H9 (cell line): ENCODE results near the gene PGM2. TPM values are rescaled to one million over a fixed set of nuclear protein-coding genes. Genes with fewer than 3 reads are reported as not detected.

Source experiments
- DNase-seq: peaks from one replicate; pipeline ENCODE4 v3.0.0-alpha.2; 2017
- H2AFZ ChIP-seq: one replicate; pipeline ENCODE4 v1.6.1; 2013; ENCODE audit warnings: mild to moderate bottlenecking, low read length, control low read depth, moderate library complexity
- H2AK5ac ChIP-seq: 2 replicates; pipeline ENCODE4 v1.6.1; 2013; ENCODE audit warnings: low read length, control low read depth, mixed read lengths; ENCODE audit not compliant: insufficient read length
- H2BK120ac ChIP-seq: one replicate; pipeline ENCODE4 v1.6.1; 2013; ENCODE audit warnings: low read depth, mild to moderate bottlenecking, low read length, control low read depth, inconsistent platforms; ENCODE audit not compliant: poor library complexity, severe bottlenecking
- H2BK12ac ChIP-seq: 2 replicates; pipeline ENCODE4 v1.6.1; 2013; ENCODE audit warnings: low read length, control low read depth, mixed read lengths, low read depth; ENCODE audit not compliant: insufficient read length
- H2BK15ac ChIP-seq: 2 replicates; pipeline ENCODE4 v1.6.1; 2013; ENCODE audit warnings: low read depth, low read length, control low read depth
- H2BK20ac ChIP-seq: one replicate; pipeline ENCODE4 v1.6.1; 2013; ENCODE audit warnings: low read depth, mild to moderate bottlenecking, low read length, control low read depth, inconsistent platforms; ENCODE audit not compliant: poor library complexity, severe bottlenecking
- H2BK5ac ChIP-seq: 2 replicates; pipeline ENCODE4 v1.6.1; 2013; ENCODE audit warnings: low read length, control low read depth, mixed read lengths; ENCODE audit not compliant: insufficient read length
- H3K14ac ChIP-seq: 2 replicates; pipeline ENCODE4 v1.6.1; 2013; ENCODE audit warnings: low read length, control low read depth; ENCODE audit not compliant: insufficient read depth
- H3K18ac ChIP-seq: 2 replicates; pipeline ENCODE4 v1.6.1; 2013; ENCODE audit warnings: low read depth, mild to moderate bottlenecking, mixed read lengths, low read length, control low read depth; ENCODE audit not compliant: insufficient read length
- H3K23ac ChIP-seq: 2 replicates; pipeline ENCODE4 v1.6.1; 2013; ENCODE audit warnings: low read length, control low read depth, mixed read lengths, low read depth; ENCODE audit not compliant: insufficient read length
- H3K23me2 ChIP-seq: 2 replicates; pipeline ENCODE4 v1.6.1; 2013; ENCODE audit warnings: low read depth, mild to moderate bottlenecking, mixed read lengths, low read length, control low read depth; ENCODE audit not compliant: insufficient read length, poor library complexity, severe bottlenecking
- H3K27ac ChIP-seq: 2 replicates; pipeline ENCODE4 v1.5.1; 2013; ENCODE audit warnings: low read length, control low read depth, mixed read lengths, low read depth; ENCODE audit not compliant: insufficient read length
- H3K27me3 ChIP-seq: 2 replicates; pipeline ENCODE4 v1.6.1; 2013; ENCODE audit warnings: low read length, control low read depth, inconsistent platforms; ENCODE audit not compliant: insufficient read depth
- H3K4ac ChIP-seq: 2 replicates; pipeline ENCODE4 v1.6.1; 2013; ENCODE audit warnings: low read depth, mild to moderate bottlenecking, control low read depth, inconsistent platforms, low read length, moderate library complexity
- H3K4me1 ChIP-seq: 2 replicates; pipeline ENCODE4 v1.6.1; 2013; ENCODE audit warnings: low read length, control low read depth, inconsistent platforms; ENCODE audit not compliant: insufficient read depth
- H3K4me2 ChIP-seq: 2 replicates; pipeline ENCODE4 v1.6.1; 2013; ENCODE audit warnings: low read length, control low read depth, mixed read lengths; ENCODE audit not compliant: insufficient read length, insufficient read depth
- H3K56ac ChIP-seq: 2 replicates; pipeline ENCODE4 v1.6.1; 2013; ENCODE audit warnings: low read depth, mild to moderate bottlenecking, mixed read lengths, low read length, control low read depth; ENCODE audit not compliant: insufficient read length
- H3K79me1 ChIP-seq: 2 replicates; pipeline ENCODE4 v1.6.1; 2013; ENCODE audit warnings: low read depth, mild to moderate bottlenecking, moderate library complexity, low read length, control low read depth, inconsistent platforms; ENCODE audit not compliant: insufficient read depth, poor library complexity, severe bottlenecking
- H3K79me2 ChIP-seq: 2 replicates; pipeline ENCODE4 v1.6.1; 2013; ENCODE audit warnings: low read length, control low read depth, inconsistent platforms; ENCODE audit not compliant: insufficient read depth
- H3K9ac ChIP-seq: 2 replicates; pipeline ENCODE4 v1.6.1; 2013; ENCODE audit warnings: low read length, control low read depth, mixed read lengths; ENCODE audit not compliant: insufficient read length; ENCODE audit errors: extremely low read depth
- H3K9me3 ChIP-seq: one replicate; pipeline ENCODE4 v1.6.1; 2013; ENCODE audit warnings: low read depth, low read length, inconsistent platforms; ENCODE audit not compliant: control insufficient read depth
- H3T11ph ChIP-seq: one replicate; pipeline ENCODE4 v1.6.1; 2013; ENCODE audit warnings: mild to moderate bottlenecking, low read length, control low read depth, inconsistent platforms
- H4K20me1 ChIP-seq: one replicate; pipeline ENCODE4 v1.6.1; 2013; ENCODE audit not compliant: control insufficient read depth, insufficient read length, insufficient read depth
- H4K5ac ChIP-seq: 2 replicates; pipeline ENCODE4 v1.6.1; 2013; ENCODE audit warnings: low read depth, mild to moderate bottlenecking, mixed read lengths, low read length, control low read depth; ENCODE audit not compliant: insufficient read length
- H4K8ac ChIP-seq: replicated peaks from 2 replicates; pipeline ENCODE4 v1.6.1; 2013; ENCODE audit warnings: low read length, control low read depth, mixed read lengths, low read depth; ENCODE audit not compliant: insufficient read length
- H4K91ac ChIP-seq: 2 replicates; pipeline ENCODE4 v1.6.1; 2013; ENCODE audit warnings: low read depth, mild to moderate bottlenecking, moderate library complexity, mixed read lengths, low read length, control low read depth; ENCODE audit not compliant: insufficient read length
- H3K27ac Mint-ChIP-seq, 3 experiments: 2 replicates in 2 of 3; 3 replicates in 1 of 3; pipeline ENCODE4 v1.8.0; 2020 to 2021; ENCODE audit warnings: mixed read lengths in 3 of 3, mild to moderate bottlenecking in 1 of 3, moderate library complexity in 1 of 3
- H3K27me3 Mint-ChIP-seq: 2 replicates; pipeline ENCODE4 v1.8.0; 2021; ENCODE audit warnings: low read depth, mild to moderate bottlenecking, moderate library complexity, mixed read lengths
- H3K36me3 Mint-ChIP-seq, 3 experiments: 2 replicates in 2 of 3; 3 replicates in 1 of 3; pipeline ENCODE4 v1.8.0; 2020 to 2021; ENCODE audit warnings: low read depth in 3 of 3, mixed read lengths in 3 of 3; ENCODE audit not compliant: insufficient read depth in 1 of 3
- H3K4me1 Mint-ChIP-seq, 2 experiments: 2 replicates each; pipeline ENCODE4 v1.8.0; 2020; ENCODE audit warnings: mixed read lengths in 2 of 2
- H3K4me3 Mint-ChIP-seq, 2 experiments: 2 replicates in 1 of 2; 3 replicates in 1 of 2; pipeline ENCODE4 v1.8.0; 2020 to 2021; ENCODE audit warnings: mild to moderate bottlenecking in 2 of 2, mixed read lengths in 2 of 2, moderate library complexity in 1 of 2
- H3K9me3 Mint-ChIP-seq, 2 experiments: 2 replicates in 1 of 2; 3 replicates in 1 of 2; pipeline ENCODE4 v1.8.0; 2020; ENCODE audit warnings: mild to moderate bottlenecking in 2 of 2, mixed read lengths in 2 of 2, moderate library complexity in 1 of 2
- WGBS: extraction: QIAGEN DNeasy Blood & Tissue Kit; methylation state at CpG from one replicate; pipeline ENCODE4 v1.1.7; 2013; ENCODE audit warnings: missing lambda C conversion rate, low lambda C conversion rate, mixed read lengths; ENCODE audit not compliant: insufficient read length; ENCODE audit errors: extremely low coverage; 5-methylcytosine and 5-hydroxymethylcytosine counted together
- total RNA-seq: library from RNA; stranded (reverse); gene quantifications from 2 replicates; pipeline ENCODE4 v1.2.1, GENCODE V29; 2021
- TF ChIP-seq, protein P1 (sequence below): fragments of 200-600 bp; sonication (generic); conservative IDR thresholded peaks from 3 replicates; pipeline ENCODE4 v1.8.0; 2021; ENCODE audit warnings: antibody characterized with exemption, mild to moderate bottlenecking

PGM2 gene
- total RNA-seq, 1 experiment from 2014 or later: 26.6 TPM

GRCh38 chr4:37904824-37905223 lies 78.3 kb downstream of the PGM2 start:
- peaks cover 4% of the 10 kb centered on the region; the same call in 1 of the 2 replicates for H3K4me1 ChIP-seq
- no peak overlapping the region for H3K27ac ChIP-seq
- no peaks in the 10 kb centered on the region for H3K79me1 ChIP-seq
- no peak overlapping the region for H2AFZ ChIP-seq
- Mint-ChIP-seq H3K4me1 (peaks cover 16 to 28% of the 10 kb centered on the region in 2 experiments), H3K27ac (no peak overlapping the region), H3K27me3 (no peaks in the 10 kb centered on the region), H3K9me3 (no peaks in the 10 kb centered on the region), H3K4me3 (no peak overlapping the region), H3K36me3 (peaks cover 0 to 6% (median 0%) of the 10 kb centered on the region in 3 experiments; a peak in 1 of 7 replicates)
- no peak overlapping the region for H2BK20ac ChIP-seq
- no CpG with 5 or more reads among the region's 3 CpGs for WGBS
- H3K4ac ChIP-seq: no peak overlapping the region
- H3T11ph ChIP-seq: no peak overlapping the region
- H3K23me2 ChIP-seq: no peaks in the 10 kb centered on the region
- H3K23ac ChIP-seq: no peak overlapping the region
- H3K9ac ChIP-seq: no peak overlapping the region
- no peak overlapping the region for H4K91ac ChIP-seq
- no peak overlapping the region for H3K18ac ChIP-seq
- H2BK120ac ChIP-seq: no peak overlapping the region
- TF ChIP-seq, protein P1, sequence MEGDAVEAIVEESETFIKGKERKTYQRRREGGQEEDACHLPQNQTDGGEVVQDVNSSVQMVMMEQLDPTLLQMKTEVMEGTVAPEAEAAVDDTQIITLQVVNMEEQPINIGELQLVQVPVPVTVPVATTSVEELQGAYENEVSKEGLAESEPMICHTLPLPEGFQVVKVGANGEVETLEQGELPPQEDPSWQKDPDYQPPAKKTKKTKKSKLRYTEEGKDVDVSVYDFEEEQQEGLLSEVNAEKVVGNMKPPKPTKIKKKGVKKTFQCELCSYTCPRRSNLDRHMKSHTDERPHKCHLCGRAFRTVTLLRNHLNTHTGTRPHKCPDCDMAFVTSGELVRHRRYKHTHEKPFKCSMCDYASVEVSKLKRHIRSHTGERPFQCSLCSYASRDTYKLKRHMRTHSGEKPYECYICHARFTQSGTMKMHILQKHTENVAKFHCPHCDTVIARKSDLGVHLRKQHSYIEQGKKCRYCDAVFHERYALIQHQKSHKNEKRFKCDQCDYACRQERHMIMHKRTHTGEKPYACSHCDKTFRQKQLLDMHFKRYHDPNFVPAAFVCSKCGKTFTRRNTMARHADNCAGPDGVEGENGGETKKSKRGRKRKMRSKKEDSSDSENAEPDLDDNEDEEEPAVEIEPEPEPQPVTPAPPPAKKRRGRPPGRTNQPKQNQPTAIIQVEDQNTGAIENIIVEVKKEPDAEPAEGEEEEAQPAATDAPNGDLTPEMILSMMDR: no peak
- H3K56ac ChIP-seq: no peak overlapping the region
- H3K14ac ChIP-seq: no peak overlapping the region
- H2BK12ac ChIP-seq: no peak overlapping the region
- H4K8ac ChIP-seq: no peak overlapping the region
- H4K20me1 ChIP-seq: no peaks in the 10 kb centered on the region
- H3K4me2 ChIP-seq: no peak overlapping the region
- no peak for DNase-seq
- H3K27me3 ChIP-seq: no peaks in the 10 kb centered on the region
- H3K79me2 ChIP-seq: no peaks in the 10 kb centered on the region
- no peak overlapping the region for H2BK15ac ChIP-seq
- H3K9me3 ChIP-seq: no peaks in the 10 kb centered on the region
- H4K5ac ChIP-seq: no peak overlapping the region
- no peak overlapping the region for H2BK5ac ChIP-seq
- no peak overlapping the region for H2AK5ac ChIP-seq
